Right forelimb (tissue), 1 donor: ENCODE results near the gene PIK3R2.
"Not testable (repeated sequence)": the region's sequence is repeated elsewhere in the genome, so short reads cannot be mapped to it uniquely, and the experiment has no call there.

ENCODE experiments used
- DNase-seq: peaks from one replicate; pipeline ENCODE4 v3.0.0-alpha.2; 2018

PIK3R2 gene

GRCh38 chr19:18156268-18156667 lies 3.3 kb downstream of the PIK3R2 start:
- no peak for DNase-seq

GRCh38 chr19:18156841-18157464 lies 4.0 kb downstream of the PIK3R2 start:
- DNase-seq = peak; percentile 87

- DNase-seq = peak; percentile 77
Observed at GRCh38 chr19:18157465-18158063, 4.6 kb downstream of the PIK3R2 start.

- no peak for DNase-seq
Observed at GRCh38 chr19:18158467-18158866, 5.5 kb downstream of the PIK3R2 start.

GRCh38 chr19:18159059-18159616 lies 6.2 kb downstream of the PIK3R2 start:
- not testable (repeated sequence) for DNase-seq

GRCh38 chr19:18159810-18160209 lies 6.8 kb downstream of the PIK3R2 start:
- DNase-seq = no peak

GRCh38 chr19:18160493-18160970 lies 7.6 kb downstream of the PIK3R2 start:
- no peak for DNase-seq

- peak; percentile 83 for DNase-seq
Observed at GRCh38 chr19:18160971-18161635, 8.1 kb downstream of the PIK3R2 start.

GRCh38 chr19:18161636-18162002 lies 8.7 kb downstream of the PIK3R2 start:
- DNase-seq = no peak

- DNase-seq = no peak
Observed at GRCh38 chr19:18164072-18164471, 11.1 kb downstream of the PIK3R2 start.

- DNase-seq = no peak
Observed at GRCh38 chr19:18165794-18166544, 13.0 kb downstream of the PIK3R2 start.

- DNase-seq = no peak
Observed at GRCh38 chr19:18167011-18167410, 14.0 kb downstream of the PIK3R2 start.

GRCh38 chr19:18167975-18168645 lies 15.1 kb downstream of the PIK3R2 start:
- DNase-seq = no peak

GRCh38 chr19:18168673-18169381 lies 15.9 kb downstream of the PIK3R2 start:
- no peak for DNase-seq

- DNase-seq = no peak
Observed at GRCh38 chr19:18170714-18171255, 17.8 kb downstream of the PIK3R2 start.

- DNase-seq = no peak
Observed at GRCh38 chr19:18171605-18172327, 18.8 kb downstream of the PIK3R2 start.

- DNase-seq = no peak
Observed at GRCh38 chr19:18172331-18173053, 19.5 kb downstream of the PIK3R2 start.

- no peak for DNase-seq
Observed at GRCh38 chr19:18173054-18173571, 20.1 kb downstream of the PIK3R2 start.

- no peak for DNase-seq
Observed at GRCh38 chr19:18173572-18174288, 20.8 kb downstream of the PIK3R2 start, which contains the start of gene IFI30. TSS of gene IFI30 (plus strand) at chr19:18173813. CDS start at chr19:18173842, 29 bp downstream.
